HG03342 (cell line): ENCODE measurements around the gene RNU1-2.
"Not testable (repeated sequence)": the region's sequence is repeated elsewhere in the genome, so short reads cannot be mapped to it uniquely, and the experiment has no call there.

Source experiments
- ATAC-seq: cut with Tn5 transposase; IDR thresholded peaks from one replicate; pipeline ENCODE4 v1.9.1; 2021; ENCODE audit warnings: mild to moderate bottlenecking, moderate library complexity; ENCODE audit not compliant: unreplicated experiment

RNU1-2 gene

GRCh38 chr1:16895598-16896315 is at the start of gene RNU1-2:
Gene RNU1-2 (plus strand): TSS chr1:16895980.
- ATAC-seq: peak; percentile 96

- ATAC-seq: not testable (repeated sequence)
These were observed 39.6 kb upstream of the RNU1-2 start for GRCh38 chr1:16856201-16856600.

- not testable (repeated sequence) for ATAC-seq
These were observed 36.4 kb upstream of the RNU1-2 start for GRCh38 chr1:16859167-16860041.

- not testable (repeated sequence) for ATAC-seq
These were observed 35.7 kb upstream of the RNU1-2 start for GRCh38 chr1:16860048-16860447.

GRCh38 chr1:16861832-16862245 is 33.9 kb upstream of the RNU1-2 start:
- not testable (repeated sequence) for ATAC-seq

- ATAC-seq: not testable (repeated sequence)
These were observed 33.4 kb upstream of the RNU1-2 start for GRCh38 chr1:16862415-16862814.

- not testable (repeated sequence) for ATAC-seq
These were observed 32.8 kb upstream of the RNU1-2 start for GRCh38 chr1:16863024-16863423.

- not testable (repeated sequence) for ATAC-seq
These were observed 28.7 kb upstream of the RNU1-2 start for GRCh38 chr1:16866926-16867707.

- ATAC-seq: not testable (repeated sequence)
These were observed 27.0 kb upstream of the RNU1-2 start for GRCh38 chr1:16868787-16869186.

- not testable (repeated sequence) for ATAC-seq
These were observed 25.8 kb upstream of the RNU1-2 start for GRCh38 chr1:16869996-16870395.

- ATAC-seq: not testable (repeated sequence)
These were observed 24.6 kb upstream of the RNU1-2 start for GRCh38 chr1:16871171-16871570.

GRCh38 chr1:16872152-16873075 is 23.4 kb upstream of the RNU1-2 start:
- ATAC-seq: not testable (repeated sequence)

- ATAC-seq: not testable (repeated sequence)
These were observed 22.5 kb upstream of the RNU1-2 start for GRCh38 chr1:16873076-16873879.

GRCh38 chr1:16874968-16875765 is 20.6 kb upstream of the RNU1-2 start:
- ATAC-seq: not testable (repeated sequence)

- not testable (repeated sequence) for ATAC-seq
These were observed 14.0 kb upstream of the RNU1-2 start for GRCh38 chr1:16881742-16882141.

- no peak for ATAC-seq
These were observed 12.8 kb upstream of the RNU1-2 start for GRCh38 chr1:16882986-16883385.

GRCh38 chr1:16884487-16884886 is 11.3 kb upstream of the RNU1-2 start:
- ATAC-seq: not testable (repeated sequence)
